ENCODE data around the gene FBN2. TPM values are rescaled to one million over a fixed set of nuclear protein-coding genes. Genes with fewer than 3 reads are reported as not detected.
"Not testable (repeated sequence)": the region's sequence is repeated elsewhere in the genome, so short reads cannot be mapped to it uniquely, and the experiment has no call there.

Gene FBN2
- total and polyA plus RNA-seq, 9 donors = 0.23 to 3.5 (median 1.0) TPM

GRCh38 chr5:128331261-128331660 is 206.8 kb downstream of the FBN2 start:
- no peaks in the 10 kb centered on the region for H3K36me3 ChIP-seq
- 91 to 98% (median 94%) methylated on average over 5 of the region's 5 CpGs for WGBS, 3 donors

DNA sequence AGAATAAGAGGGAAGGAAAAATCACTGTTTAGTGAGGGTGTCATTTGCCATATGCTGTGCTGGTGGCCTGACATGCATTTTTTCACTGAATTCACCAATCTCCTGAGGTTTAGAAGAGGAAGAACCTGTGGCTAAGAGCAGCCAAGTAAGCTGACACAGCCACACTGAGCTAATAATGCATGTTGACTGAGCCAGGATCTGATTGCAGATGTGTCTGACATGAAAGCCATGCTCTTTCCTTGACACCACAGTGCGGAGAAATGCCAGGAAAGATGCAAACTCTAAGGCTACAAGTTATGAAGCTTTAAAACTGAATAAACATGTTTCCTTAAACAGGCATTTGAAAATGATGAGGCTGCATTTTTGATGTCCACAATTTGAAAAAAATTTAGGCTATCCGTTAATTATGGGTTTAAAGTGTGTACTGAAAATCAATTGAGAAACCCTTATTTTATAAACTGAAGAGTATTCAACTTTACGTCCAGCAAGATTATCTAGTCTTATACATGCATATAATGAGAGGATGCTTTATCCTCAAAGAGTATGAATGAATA is 208.6 kb downstream of the FBN2 start:
- DNase-seq = no peak

More at GRCh38 chr5:128331261-128331660, 206.8 kb downstream of the FBN2 start:
- Histone ChIP-seq H3K4me3 (no peak overlapping the region), H3K4me1 (ENCODE audit: insufficient read depth) (no peaks in the 10 kb centered on the region), H3K27me3 (no peaks in the 10 kb centered on the region), H3K9me3 (no peaks in the 10 kb centered on the region), H3K27ac (no peak overlapping the region)
- TF ChIP-seq, protein P1, sequence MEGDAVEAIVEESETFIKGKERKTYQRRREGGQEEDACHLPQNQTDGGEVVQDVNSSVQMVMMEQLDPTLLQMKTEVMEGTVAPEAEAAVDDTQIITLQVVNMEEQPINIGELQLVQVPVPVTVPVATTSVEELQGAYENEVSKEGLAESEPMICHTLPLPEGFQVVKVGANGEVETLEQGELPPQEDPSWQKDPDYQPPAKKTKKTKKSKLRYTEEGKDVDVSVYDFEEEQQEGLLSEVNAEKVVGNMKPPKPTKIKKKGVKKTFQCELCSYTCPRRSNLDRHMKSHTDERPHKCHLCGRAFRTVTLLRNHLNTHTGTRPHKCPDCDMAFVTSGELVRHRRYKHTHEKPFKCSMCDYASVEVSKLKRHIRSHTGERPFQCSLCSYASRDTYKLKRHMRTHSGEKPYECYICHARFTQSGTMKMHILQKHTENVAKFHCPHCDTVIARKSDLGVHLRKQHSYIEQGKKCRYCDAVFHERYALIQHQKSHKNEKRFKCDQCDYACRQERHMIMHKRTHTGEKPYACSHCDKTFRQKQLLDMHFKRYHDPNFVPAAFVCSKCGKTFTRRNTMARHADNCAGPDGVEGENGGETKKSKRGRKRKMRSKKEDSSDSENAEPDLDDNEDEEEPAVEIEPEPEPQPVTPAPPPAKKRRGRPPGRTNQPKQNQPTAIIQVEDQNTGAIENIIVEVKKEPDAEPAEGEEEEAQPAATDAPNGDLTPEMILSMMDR (IDR thresholded peaks at IDR 0.05) = no peak
- TF ChIP-seq POLR2A (IDR thresholded peaks at IDR 0.05) = no peak
- no peak for TF ChIP-seq EP300 (IDR thresholded peaks at IDR 0.05)
- intact Hi-C loops (cut with DNase I) = no loop called here
- DNase-seq = no peak

DNA sequence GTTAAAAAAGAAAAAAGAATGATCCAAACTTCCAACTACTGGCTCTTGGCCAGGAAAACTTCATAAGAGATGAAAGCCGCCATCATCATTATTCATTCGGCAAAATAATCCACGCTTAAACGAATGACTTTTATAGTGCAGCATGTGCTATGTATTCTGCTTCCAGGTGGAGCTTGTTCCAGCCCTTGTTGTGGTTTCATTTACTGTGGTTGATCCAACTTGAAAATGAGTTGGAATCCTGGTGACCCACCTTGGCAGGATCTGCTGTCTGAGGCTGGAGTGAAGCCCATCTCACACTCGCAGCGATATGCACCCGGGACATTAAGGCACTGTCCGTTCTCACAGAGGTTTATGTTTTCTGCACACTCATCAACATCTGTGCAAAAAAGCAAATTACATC is 209.6 kb downstream of the FBN2 start:
- H3K36me3 ChIP-seq = no peaks in the 10 kb centered on the region
- intact Hi-C loops (cut with DNase I) = no loop called here
- no peak overlapping the region for H3K4me3 ChIP-seq
- WGBS, 3 donors = 16 to 18% (median 17%) methylated on average over 8 of the region's 8 CpGs
- no peaks in the 10 kb centered on the region for H3K9me3 ChIP-seq
- no peaks in the 10 kb centered on the region for H3K27me3 ChIP-seq
- DNase-seq = no peak
- no peaks in the 10 kb centered on the region for H3K4me1 ChIP-seq (ENCODE audit: insufficient read depth)
- no peak overlapping the region for H3K27ac ChIP-seq
- TF ChIP-seq EP300 (IDR thresholded peaks at IDR 0.05) = no peak
- TF ChIP-seq POLR2A (IDR thresholded peaks at IDR 0.05) = no peak
- TF ChIP-seq, protein P1 (IDR thresholded peaks at IDR 0.05) = no peak

More for the DNA sequence above, 208.6 kb downstream of the FBN2 start:
- intact Hi-C loops (cut with DNase I) = no loop called here
- 81 to 82% (median 81%) methylated on average over 3 of the region's 3 CpGs for WGBS, 3 donors
- H3K27ac ChIP-seq = no peak overlapping the region
- no peak overlapping the region for H3K4me3 ChIP-seq
- TF ChIP-seq, protein P1 (IDR thresholded peaks at IDR 0.05) = no peak
- no peak for TF ChIP-seq POLR2A (IDR thresholded peaks at IDR 0.05)
- no peak for TF ChIP-seq EP300 (IDR thresholded peaks at IDR 0.05)
- no peaks in the 10 kb centered on the region for H3K27me3 ChIP-seq
- H3K4me1 ChIP-seq (ENCODE audit: insufficient read depth) = no peaks in the 10 kb centered on the region
- no peaks in the 10 kb centered on the region for H3K9me3 ChIP-seq
- H3K36me3 ChIP-seq = no peaks in the 10 kb centered on the region

GRCh38 chr5:128328007-128328406 is 210.0 kb downstream of the FBN2 start:
- intact Hi-C loops (cut with DNase I) = no loop called here

DNA sequence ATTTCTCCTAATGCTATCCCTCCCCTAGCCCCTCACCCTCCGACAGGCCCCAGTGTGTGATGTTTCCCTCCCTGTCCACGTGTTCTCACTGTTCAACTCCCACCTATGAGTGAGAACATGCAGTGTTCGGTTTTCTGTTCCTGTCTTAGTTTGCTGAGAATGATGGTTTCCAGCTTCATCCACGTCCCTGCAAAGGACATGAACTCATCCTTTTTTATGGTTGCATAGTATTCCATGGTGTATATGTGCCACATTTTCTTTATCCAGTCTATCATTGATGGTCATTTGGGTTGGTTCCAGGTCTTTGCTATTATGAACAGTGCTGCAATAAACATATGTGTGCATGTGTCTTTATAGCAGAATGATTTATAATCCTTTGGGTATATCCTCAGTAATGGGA is 216.6 kb downstream of the FBN2 start:
- H3K36me3 ChIP-seq; H3K4me3 ChIP-seq; H3K9me3 ChIP-seq; H3K27ac ChIP-seq; H3K4me1 ChIP-seq (ENCODE audit: insufficient read depth); DNase-seq; intact Hi-C loops (cut with DNase I); H3K27me3 ChIP-seq: not testable (repeated sequence)
- 92 to 96% (median 92%) methylated on average over 4 of the region's 4 CpGs for WGBS, 3 donors

More at GRCh38 chr5:128328007-128328406, 210.0 kb downstream of the FBN2 start:
- no peaks in the 10 kb centered on the region for H3K9me3 ChIP-seq
- H3K27ac ChIP-seq = no peak overlapping the region
- no peaks in the 10 kb centered on the region for H3K4me1 ChIP-seq (ENCODE audit: insufficient read depth)
- DNase-seq = no peak
- TF ChIP-seq POLR2A (IDR thresholded peaks at IDR 0.05) (no peak), EP300 (IDR thresholded peaks at IDR 0.05) (no peak)
- TF ChIP-seq, protein P1 (IDR thresholded peaks at IDR 0.05) = no peak
- no peaks in the 10 kb centered on the region for H3K27me3 ChIP-seq
- WGBS, 3 donors = 33 to 44% (median 35%) methylated on average over 1 of the region's 1 CpG
- H3K4me3 ChIP-seq = no peak overlapping the region
- H3K36me3 ChIP-seq = no peaks in the 10 kb centered on the region
